Sigmoid colon (tissue), 7 donors: ENCODE measurements around the gene ZNF473. TPM values are rescaled to one million over a fixed set of nuclear protein-coding genes. Genes with fewer than 3 reads are reported as not detected.
"Not testable (repeated sequence)": the region's sequence is repeated elsewhere in the genome, so short reads cannot be mapped to it uniquely, and the experiment has no call there.

Experiments used
- DNase-seq: peaks from one replicate; pipeline ENCODE4 v3.0.0-alpha.2; 2019
- H3K27ac ChIP-seq, 4 donors: fragments of 200-600 bp; sonication (generic); one replicate each; pipeline ENCODE4 v1.5.1; 2016 to 2019; ENCODE audit warnings: mild to moderate bottlenecking in 1 of 4
- H3K27me3 ChIP-seq, 3 donors: fragments of 200-600 bp; sonication (generic); one replicate each; pipeline ENCODE4 v1.5.1; 2019; ENCODE audit warnings: mild to moderate bottlenecking in 1 of 3
- H3K36me3 ChIP-seq, 4 donors: fragments of 200-600 bp; sonication (generic); one replicate each; pipeline ENCODE4 v1.5.1; 2016 to 2019
- H3K4me1 ChIP-seq, 4 donors: fragments of 200-600 bp; sonication (generic); one replicate each; pipeline ENCODE4 v1.5.1; 2017 to 2019
- H3K4me3 ChIP-seq, 4 donors: fragments of 200-600 bp; sonication (generic); one replicate each; pipeline ENCODE4 v1.5.1; 2017 to 2019; ENCODE audit warnings: mild to moderate bottlenecking in 2 of 4, moderate library complexity in 1 of 4
- H3K9me3 ChIP-seq, 4 donors: fragments of 200-600 bp in 3 of 4; sonication (generic) in 3 of 4; one replicate each; pipeline versions ENCODE4 v1.5.1 to v1.6.1; 2013 to 2019
- EP300 ChIP-seq, 4 donors: sonication (generic); formaldehyde crosslinking; IDR thresholded peaks; one replicate each; pipeline ENCODE4 v1.6.1; 2017; ENCODE audit warnings: antibody characterized with exemption in 4 of 4
- POLR2A ChIP-seq, 2 donors: fragments of 450-650 bp; IDR thresholded peaks; one replicate each; pipeline ENCODE4 v1.6.1; 2016; ENCODE audit warnings: antibody characterized with exemption in 2 of 2, mild to moderate bottlenecking in 2 of 2, moderate library complexity in 2 of 2
- POLR2AphosphoS5 ChIP-seq, 4 donors: sonication (generic); formaldehyde crosslinking; IDR thresholded peaks; one replicate each; pipeline ENCODE4 v1.6.1; 2017; ENCODE audit warnings: antibody characterized with exemption in 4 of 4
- WGBS, 2 donors: extraction: QIAGEN DNeasy Blood & Tissue Kit; methylation state at CpG; one replicate each; pipeline ENCODE4 v1.1.7; 2013; 5-methylcytosine and 5-hydroxymethylcytosine counted together
- intact Hi-C: fragments of 100-400 bp; cut with DNase I; formaldehyde crosslinking; loops from one replicate; pipeline ENCODE4 v1.15.1; 2023
- polyA plus RNA-seq, 3 donors: library from polyadenylated mRNA; stranded (reverse); fragments of 200-250 nt; gene quantifications; one replicate each; pipeline ENCODE4 v1.2.3, GENCODE V29; 2013
- total RNA-seq, 4 donors: library from RNA; depleted of rRNA; stranded (reverse); fragments of >200 nt; gene quantifications; one replicate each; pipeline ENCODE4 v1.1.0, GENCODE V29; 2016
- TF ChIP-seq, protein P1 (sequence below), 4 experiments: fragments of 450-650 bp in 3 of 4; fragments of 200-600 bp in 1 of 4; IDR thresholded peaks; one replicate each; pipeline ENCODE4 v1.5.1; 2016 to 2019; ENCODE audit warnings: antibody characterized with exemption in 4 of 4, mild to moderate bottlenecking in 3 of 4, moderate library complexity in 2 of 4
- donor health status: healthy with polysubstance abuse.
- donor health status: Bipolar disorder and iron deficiency.
- donor health status: healthy.

ZNF473 gene
- total and polyA plus RNA-seq, 7 donors, result 0.92 to 13.2 (median 5.8) TPM

- no peak for DNase-seq
- intact Hi-C loops, result no loop called here
- Histone ChIP-seq H3K27me3 (no peaks in the 10 kb centered on the region), H3K9me3 (peaks cover 7 to 31% (median 15%) of the 10 kb centered on the region in 4 donors), H3K4me1 (peaks cover 0 to 16% (median 12%) of the 10 kb centered on the region in 4 donors), H3K4me3 (no peak overlapping the region), H3K36me3 (peaks cover 21 to 54% (median 33%) of the 10 kb centered on the region in 4 donors), H3K27ac (no peak overlapping the region)
- TF ChIP-seq POLR2AphosphoS5 (IDR thresholded peaks at IDR 0.05), result no peak
- no peak for TF ChIP-seq POLR2A (IDR thresholded peaks at IDR 0.05)
- no peak for TF ChIP-seq EP300 (IDR thresholded peaks at IDR 0.05)
- TF ChIP-seq, protein P1, sequence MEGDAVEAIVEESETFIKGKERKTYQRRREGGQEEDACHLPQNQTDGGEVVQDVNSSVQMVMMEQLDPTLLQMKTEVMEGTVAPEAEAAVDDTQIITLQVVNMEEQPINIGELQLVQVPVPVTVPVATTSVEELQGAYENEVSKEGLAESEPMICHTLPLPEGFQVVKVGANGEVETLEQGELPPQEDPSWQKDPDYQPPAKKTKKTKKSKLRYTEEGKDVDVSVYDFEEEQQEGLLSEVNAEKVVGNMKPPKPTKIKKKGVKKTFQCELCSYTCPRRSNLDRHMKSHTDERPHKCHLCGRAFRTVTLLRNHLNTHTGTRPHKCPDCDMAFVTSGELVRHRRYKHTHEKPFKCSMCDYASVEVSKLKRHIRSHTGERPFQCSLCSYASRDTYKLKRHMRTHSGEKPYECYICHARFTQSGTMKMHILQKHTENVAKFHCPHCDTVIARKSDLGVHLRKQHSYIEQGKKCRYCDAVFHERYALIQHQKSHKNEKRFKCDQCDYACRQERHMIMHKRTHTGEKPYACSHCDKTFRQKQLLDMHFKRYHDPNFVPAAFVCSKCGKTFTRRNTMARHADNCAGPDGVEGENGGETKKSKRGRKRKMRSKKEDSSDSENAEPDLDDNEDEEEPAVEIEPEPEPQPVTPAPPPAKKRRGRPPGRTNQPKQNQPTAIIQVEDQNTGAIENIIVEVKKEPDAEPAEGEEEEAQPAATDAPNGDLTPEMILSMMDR (IDR thresholded peaks at IDR 0.05), result no peak
- 97 to 98% methylated on average over 4 of the region's 4 CpGs for WGBS, 2 donors
Observed at GRCh38 chr19:50047671-50048070, 21.9 kb downstream of the ZNF473 start.

GRCh38 chr19:50050406-50051227, 24.8 kb downstream of the ZNF473 start:
- H3K4me1 ChIP-seq, result peaks cover 0 to 16% (median 12%) of the 10 kb centered on the region in 4 donors
- peaks cover 2 to 13% (median 3%) of the 10 kb centered on the region in 4 donors for H3K9me3 ChIP-seq
- peaks cover under 1 to 24% (median 8%) of the 10 kb centered on the region in 4 donors for H3K36me3 ChIP-seq
- peak overlapping the region; percentile 23 to 57 (median 50) for H3K4me3 ChIP-seq
- WGBS, 2 donors, result 1 to 2% methylated on average over 52 of the region's 52 CpGs
- H3K27ac ChIP-seq, result peak overlapping the region; percentile 58 to 77 (median 70)
- DNase-seq, result peak; percentile 89
- no peak for TF ChIP-seq EP300 (IDR thresholded peaks at IDR 0.05)
- TF ChIP-seq POLR2AphosphoS5 (IDR thresholded peaks at IDR 0.05), result peak in 1 of 4 donors; percentile 51
- no peak for TF ChIP-seq POLR2A (IDR thresholded peaks at IDR 0.05)
- H3K27me3 ChIP-seq, result no peaks in the 10 kb centered on the region
- intact Hi-C loops, result no loop called here

GRCh38 chr19:50051228-50051895, 25.6 kb downstream of the ZNF473 start:
- H3K4me1 ChIP-seq, result peaks cover 0 to 16% (median 12%) of the 10 kb centered on the region in 4 donors
- peaks cover 0 to 17% (median under 1%) of the 10 kb centered on the region in 4 donors for H3K36me3 ChIP-seq
- DNase-seq, H3K27me3 ChIP-seq, H3K9me3 ChIP-seq, intact Hi-C loops: not testable (repeated sequence)
- peak overlapping the region; percentile 23 to 57 (median 50) for H3K4me3 ChIP-seq
- H3K27ac ChIP-seq, result peak overlapping the region in 3 of 4 donors; percentile 65 to 77 (median 75)
- WGBS, 2 donors, result 41 to 43% methylated on average over 16 of the region's 16 CpGs

DNA sequence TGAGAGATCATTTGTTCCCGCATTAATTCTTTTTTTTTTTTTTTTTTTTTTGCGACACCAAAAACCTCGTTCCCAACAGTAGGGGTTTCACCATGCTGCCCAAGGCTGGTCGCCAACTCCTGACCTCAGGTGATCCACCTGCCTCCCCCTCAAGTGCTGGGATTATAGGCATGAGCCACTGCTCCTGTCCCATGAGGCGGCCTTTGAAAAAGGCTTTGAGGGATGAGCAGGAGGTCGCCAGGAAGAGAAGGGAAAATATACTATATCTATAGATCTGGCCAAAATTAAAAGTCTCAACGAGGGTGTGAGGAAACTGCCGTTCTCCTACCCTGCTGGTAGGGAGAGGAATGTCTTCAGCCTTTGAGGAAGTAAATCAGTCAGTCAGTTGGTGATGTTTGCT, 26.2 kb downstream of the ZNF473 start:
- Histone ChIP-seq H3K9me3 (peaks cover 0 to under 1% (median 0%) of the 10 kb centered on the region in 4 donors), H3K4me1 (peaks cover 0 to 16% (median 12%) of the 10 kb centered on the region in 4 donors), H3K36me3 (peaks cover 0 to 13% (median 0%) of the 10 kb centered on the region in 4 donors), H3K27ac (no peak overlapping the region), H3K4me3 (no peak overlapping the region), H3K27me3 (no peaks in the 10 kb centered on the region)
- DNase-seq, result no peak
- WGBS, 2 donors, result 67 to 79% methylated on average over 8 of the region's 8 CpGs
- intact Hi-C loops, result no loop called here
- TF ChIP-seq EP300 (IDR thresholded peaks at IDR 0.05), result no peak
- TF ChIP-seq POLR2A (IDR thresholded peaks at IDR 0.05), result no peak
- no peak for TF ChIP-seq POLR2AphosphoS5 (IDR thresholded peaks at IDR 0.05)
- TF ChIP-seq, protein P1 (IDR thresholded peaks at IDR 0.05), result no peak

GRCh38 chr19:50053119-50053518, 27.3 kb downstream of the ZNF473 start:
- TF ChIP-seq POLR2A (IDR thresholded peaks at IDR 0.05) (no peak), POLR2AphosphoS5 (IDR thresholded peaks at IDR 0.05) (no peak), EP300 (IDR thresholded peaks at IDR 0.05) (no peak)
- TF ChIP-seq, protein P1 (IDR thresholded peaks at IDR 0.05), result no peak
- intact Hi-C loops, result no loop called here
- WGBS, 2 donors, result 68 to 82% methylated on average over 4 of the region's 4 CpGs

More at GRCh38 chr19:50053119-50053518, 27.3 kb downstream of the ZNF473 start:
- peaks cover 0 to 2% (median 0%) of the 10 kb centered on the region in 4 donors for H3K36me3 ChIP-seq
- no peak for DNase-seq
- no peaks in the 10 kb centered on the region for H3K27me3 ChIP-seq
- peaks cover 0 to under 1% (median under 1%) of the 10 kb centered on the region in 4 donors for H3K9me3 ChIP-seq
- H3K4me1 ChIP-seq, result peaks cover 0 to 16% (median 12%) of the 10 kb centered on the region in 4 donors
- H3K27ac ChIP-seq, result no peak overlapping the region
- H3K4me3 ChIP-seq, result no peak overlapping the region
